HG03159 (cell line): ENCODE results near the gene SIK2.
"Not testable (repeated sequence)": the region's sequence is repeated elsewhere in the genome, so short reads cannot be mapped to it uniquely, and the experiment has no call there.

ENCODE experiments used
- ATAC-seq: cut with Tn5 transposase; IDR thresholded peaks from one replicate; pipeline ENCODE4 v1.9.1; 2021; ENCODE audit warnings: mild to moderate bottlenecking, moderate library complexity; ENCODE audit not compliant: unreplicated experiment

Gene SIK2

GRCh38 chr11:111748035-111748804 is 146.0 kb downstream of the SIK2 start:
- ATAC-seq = no peak

- ATAC-seq = no peak
Observed at GRCh38 chr11:111749646-111750045, 147.4 kb downstream of the SIK2 start.

- ATAC-seq = no peak
Observed at GRCh38 chr11:111756097-111756496, 153.8 kb downstream of the SIK2 start.

DNA sequence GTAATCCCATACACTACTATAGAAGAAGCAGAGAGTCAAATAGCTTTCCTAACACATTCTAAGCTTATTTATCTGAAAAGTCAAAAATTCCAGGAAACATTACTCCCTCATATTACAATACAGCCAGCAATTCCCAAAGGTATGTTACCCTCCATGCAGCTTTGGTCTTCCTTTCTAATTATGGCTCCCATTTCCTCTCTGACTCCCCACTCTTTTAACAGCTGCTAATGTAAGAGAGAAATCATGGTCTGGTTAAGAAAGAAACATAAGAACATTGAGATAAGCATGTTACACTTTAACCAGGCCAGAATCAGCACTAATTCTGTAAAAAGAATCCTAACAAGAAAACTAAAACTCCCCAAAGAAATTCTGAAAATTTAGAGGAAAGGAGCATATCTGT is 157.1 kb downstream of the SIK2 start:
- ATAC-seq = no peak

- no peak for ATAC-seq
Observed at GRCh38 chr11:111759778-111760407, 157.6 kb downstream of the SIK2 start.

DNA sequence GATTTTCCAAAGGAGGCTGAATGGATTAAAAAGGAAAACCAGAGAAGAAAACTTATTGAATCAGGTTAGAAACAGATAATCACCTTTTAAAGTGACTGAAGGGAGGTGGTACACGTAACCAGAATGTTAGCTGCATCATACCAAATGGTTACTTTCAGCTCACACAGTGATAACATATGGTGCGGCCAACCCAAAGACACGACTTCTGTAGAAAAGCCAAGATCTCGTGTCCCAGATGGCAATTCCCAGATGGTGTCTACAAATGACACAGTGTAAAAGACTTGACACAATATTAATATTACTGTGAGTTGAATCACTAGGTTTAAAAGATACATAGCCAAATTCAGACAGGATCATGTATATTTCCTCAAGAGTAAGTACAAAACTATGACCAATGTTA is 158.8 kb downstream of the SIK2 start:
- ATAC-seq = no peak

GRCh38 chr11:111762526-111762925 is 160.3 kb downstream of the SIK2 start:
- no peak for ATAC-seq

- no peak for ATAC-seq
Observed at GRCh38 chr11:111762981-111763643, 160.9 kb downstream of the SIK2 start.

- ATAC-seq = no peak
Observed at GRCh38 chr11:111764621-111765020, 162.4 kb downstream of the SIK2 start.

DNA sequence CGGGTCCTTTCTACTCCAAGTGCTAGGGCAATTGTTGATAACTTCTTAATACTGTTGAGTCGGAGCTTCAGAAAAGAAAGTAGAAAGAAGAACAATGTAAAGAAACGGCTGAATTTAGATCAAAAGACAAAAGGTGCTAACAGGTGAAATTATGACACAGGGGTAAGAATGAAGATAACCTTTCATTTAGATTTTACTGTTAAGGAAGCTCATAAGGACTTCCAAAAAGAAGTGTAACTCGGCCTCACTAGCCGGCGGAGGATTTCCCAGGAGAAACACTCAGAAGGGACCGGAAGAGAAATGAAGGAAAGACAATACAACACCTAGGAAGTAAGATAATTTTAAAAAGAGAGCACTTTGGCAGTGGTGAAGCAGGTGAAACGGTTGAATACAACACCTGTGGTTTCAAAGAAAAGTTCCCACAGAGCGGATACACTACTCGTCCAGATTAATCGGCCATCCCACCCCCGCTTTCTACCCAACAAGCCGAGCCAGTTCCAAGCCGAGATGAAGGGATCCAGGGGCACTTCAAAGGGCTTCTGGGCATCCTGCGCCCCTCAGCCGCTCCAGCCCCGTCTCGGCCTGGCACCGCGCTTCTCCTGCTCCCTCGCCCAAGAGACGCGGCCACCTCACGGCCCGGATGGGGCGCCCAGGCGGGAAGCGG is 163.2 kb downstream of the SIK2 start:
- peak; percentile 41 for ATAC-seq

- ATAC-seq = peak; percentile 93
Observed at GRCh38 chr11:111765984-111766833, 164.0 kb downstream of the SIK2 start, which contains the start of gene PPP2R1B. PPP2R1B (minus strand) TSS chr11:111766389; CDS start chr11:111766361, 28 bp downstream.

GRCh38 chr11:111766834-111767142 is 164.5 kb downstream of the SIK2 start:
- peak; percentile 3 for ATAC-seq

- ATAC-seq = no peak
Observed at GRCh38 chr11:111770581-111771134, 168.4 kb downstream of the SIK2 start.

GRCh38 chr11:111771205-111771604 is 169.0 kb downstream of the SIK2 start:
- ATAC-seq = not testable (repeated sequence)

DNA sequence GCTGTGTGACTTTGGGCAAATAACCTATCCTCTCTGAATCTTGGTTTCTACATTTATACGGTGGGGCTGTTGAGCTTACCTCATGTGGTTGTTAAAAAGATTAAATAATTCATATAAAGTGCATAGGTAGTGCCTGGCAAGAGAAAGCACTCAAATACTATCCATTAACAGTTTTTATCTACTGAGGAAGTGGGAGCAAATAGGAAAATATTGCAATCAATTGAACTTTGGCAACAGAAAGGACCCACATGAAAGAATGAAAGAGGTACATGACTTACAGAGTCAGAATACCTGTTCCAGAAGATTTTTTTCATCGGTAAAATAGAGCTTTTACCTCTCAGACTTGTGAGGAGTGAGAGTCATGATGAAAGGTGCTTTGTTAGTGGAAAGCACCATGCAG is 170.3 kb downstream of the SIK2 start:
- ATAC-seq = no peak

DNA sequence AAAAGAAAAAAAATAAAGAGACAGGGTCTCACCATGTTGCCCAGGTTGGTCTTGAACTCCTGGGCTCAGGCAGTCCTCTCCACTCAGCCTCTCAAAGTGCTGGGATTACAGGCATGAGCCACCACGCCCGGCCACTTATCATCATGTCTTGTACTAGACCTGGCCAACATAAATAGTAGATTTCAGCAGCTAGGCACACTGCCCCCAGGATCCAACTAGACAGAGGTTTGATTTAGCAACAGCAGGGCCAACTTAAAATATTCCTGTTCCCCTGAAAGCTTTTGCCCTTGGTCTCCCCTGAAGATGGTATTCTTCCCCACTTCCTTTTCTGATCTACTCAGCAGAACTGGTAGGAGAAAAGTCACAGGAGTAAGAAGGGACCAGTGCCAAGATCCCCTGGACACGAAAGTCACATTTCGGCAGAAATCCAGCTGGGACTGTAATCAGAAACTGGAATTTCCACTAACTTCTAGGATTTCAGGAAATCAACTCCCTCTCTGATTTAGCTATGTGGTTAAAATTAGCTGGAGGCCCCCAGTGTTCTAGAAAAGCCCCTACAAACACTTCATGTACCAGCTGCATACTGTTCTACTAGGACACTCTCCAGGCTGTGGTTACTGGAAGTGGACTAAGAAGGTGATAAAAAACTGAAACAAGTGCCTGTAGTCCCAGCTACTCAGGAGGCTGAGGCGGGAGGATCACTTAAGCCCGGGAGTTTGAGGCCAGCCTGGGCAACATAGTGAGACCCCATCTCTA is 172.9 kb downstream of the SIK2 start:
- no peak for ATAC-seq

- ATAC-seq = peak; percentile 94
Observed at GRCh38 chr11:111776398-111777093, 174.3 kb downstream of the SIK2 start.

- ATAC-seq = peak; percentile 55
Observed at GRCh38 chr11:111777094-111778046, 175.1 kb downstream of the SIK2 start.
